HG02798 (cell line): ENCODE data around the gene ASS1.

Experiments used
- ATAC-seq: cut with Tn5 transposase; IDR thresholded peaks from one replicate; pipeline ENCODE4 v1.9.1; 2021; ENCODE audit warnings: mild to moderate bottlenecking; ENCODE audit not compliant: unreplicated experiment, poor library complexity

Gene ASS1

GRCh38 chr9:130491830-130492482 lies 47.2 kb downstream of the ASS1 start:
- ATAC-seq: no peak

GRCh38 chr9:130493021-130493420 lies 48.3 kb downstream of the ASS1 start:
- no peak for ATAC-seq

GRCh38 chr9:130493476-130493875 lies 48.7 kb downstream of the ASS1 start:
- ATAC-seq: no peak

GRCh38 chr9:130495067-130495466 lies 50.3 kb downstream of the ASS1 start:
- no peak for ATAC-seq

- no peak for ATAC-seq
Measured at GRCh38 chr9:130497139-130497538, 52.4 kb downstream of the ASS1 start.

GRCh38 chr9:130498298-130498917 lies 53.6 kb downstream of the ASS1 start:
- ATAC-seq: no peak

- ATAC-seq: no peak
Measured at GRCh38 chr9:130498918-130499698, 54.3 kb downstream of the ASS1 start.

- ATAC-seq: no peak
Measured at GRCh38 chr9:130499804-130500263, 55.1 kb downstream of the ASS1 start.

- ATAC-seq: no peak
Measured at GRCh38 chr9:130500340-130501180, 55.8 kb downstream of the ASS1 start.

GRCh38 chr9:130501639-130502038 lies 56.9 kb downstream of the ASS1 start:
- ATAC-seq: no peak

GRCh38 chr9:130508218-130508617 lies 63.5 kb downstream of the ASS1 start:
- no peak for ATAC-seq

GRCh38 chr9:130512199-130512598 lies 67.4 kb downstream of the ASS1 start:
- no peak for ATAC-seq

GRCh38 chr9:130513078-130513477 lies 68.3 kb downstream of the ASS1 start:
- ATAC-seq: no peak

GRCh38 chr9:130518233-130518632 lies 73.5 kb downstream of the ASS1 start:
- ATAC-seq: no peak

GRCh38 chr9:130518943-130519799 lies 74.4 kb downstream of the ASS1 start:
- ATAC-seq: no peak

GRCh38 chr9:130519927-130520326 lies 75.2 kb downstream of the ASS1 start:
- ATAC-seq: no peak

- ATAC-seq: no peak
Measured at GRCh38 chr9:130521715-130522114, 77.0 kb downstream of the ASS1 start.

GRCh38 chr9:130522233-130522808 lies 77.6 kb downstream of the ASS1 start:
- no peak for ATAC-seq

GRCh38 chr9:130523921-130524320 lies 79.2 kb downstream of the ASS1 start:
- no peak for ATAC-seq
